SK-N-SH treated with all-trans-retinoic acid at 6 μM for 48 hours (cell line): Measurements from ENCODE around the gene ADAMTS17.

Experiments used
- ATAC-seq: fragments of 200-7000 bp; cut with Tn5 transposase; 3 replicates; pipeline ENCODE4 v1.9.1; 2020; ENCODE audit warnings: mild to moderate bottlenecking, moderate library complexity
- ARNTL ChIP-seq: fragments of 450-650 bp; formaldehyde crosslinking; IDR thresholded peaks from 2 replicates; pipeline ENCODE4 v1.5.0; 2020; ENCODE audit warnings: low read depth, mild to moderate bottlenecking, moderate library complexity, borderline replicate concordance
- BACH2 ChIP-seq: fragments of 250-450 bp; sonication (Bioruptor Pico); IDR thresholded peaks from 2 replicates; pipeline ENCODE4 v1.9.0; 2021; ENCODE audit warnings: mild to moderate bottlenecking, borderline replicate concordance
- CSDC2 ChIP-seq: fragments of 250-450 bp; sonication (Bioruptor Pico); IDR thresholded peaks from 2 replicates; pipeline ENCODE4 v1.5.0; 2020; ENCODE audit warnings: mild to moderate bottlenecking, moderate library complexity
- ESRRG ChIP-seq: fragments of 250-450 bp; sonication (Bioruptor Pico); IDR thresholded peaks from 2 replicates; pipeline ENCODE4 v1.6.1; 2021; ENCODE audit warnings: mild to moderate bottlenecking
- GLIS3 ChIP-seq: fragments of 250-450 bp; sonication (Bioruptor Pico); IDR thresholded peaks from 2 replicates; pipeline ENCODE4 v1.5.0; 2020; ENCODE audit warnings: mild to moderate bottlenecking, moderate library complexity
- OSR1 ChIP-seq: fragments of 250-450 bp; sonication (Bioruptor Pico); IDR thresholded peaks from 2 replicates; pipeline ENCODE4 v1.8.0; 2022; ENCODE audit warnings: moderate library complexity, mild to moderate bottlenecking, inconsistent platforms
- PATZ1 ChIP-seq: fragments of 250-450 bp; sonication (Bioruptor Pico); IDR thresholded peaks from 2 replicates; pipeline ENCODE4 v1.8.0; 2020; ENCODE audit warnings: mild to moderate bottlenecking, moderate library complexity, borderline replicate concordance
- POU6F1 ChIP-seq: fragments of 250-450 bp; sonication (Bioruptor Pico); IDR thresholded peaks from 2 replicates; pipeline ENCODE4 v1.8.0; 2021; ENCODE audit warnings: low read depth, mild to moderate bottlenecking, moderate library complexity, borderline replicate concordance
- PPARA ChIP-seq: fragments of 250-450 bp; sonication (Bioruptor Pico); IDR thresholded peaks from 2 replicates; pipeline ENCODE4 v1.5.0; 2020; ENCODE audit warnings: mild to moderate bottlenecking, borderline replicate concordance
- SNAI2 ChIP-seq: fragments of 250-450 bp; sonication (Bioruptor Pico); IDR thresholded peaks from 2 replicates; pipeline ENCODE4 v1.5.0; 2020; ENCODE audit warnings: mild to moderate bottlenecking, moderate library complexity
- TCF4 ChIP-seq: fragments of 250-450 bp; sonication (Bioruptor Pico); IDR thresholded peaks from 2 replicates; pipeline ENCODE4 v1.8.0; 2021; ENCODE audit warnings: mild to moderate bottlenecking, moderate library complexity, borderline replicate concordance
- TOX ChIP-seq: fragments of 250-450 bp; sonication (Bioruptor Pico); IDR thresholded peaks from 2 replicates; pipeline ENCODE4 v1.8.0; 2021; ENCODE audit warnings: mild to moderate bottlenecking, moderate library complexity, borderline replicate concordance
- ZC3H10 ChIP-seq: fragments of 250-450 bp; sonication (Bioruptor Pico); IDR thresholded peaks from 2 replicates; pipeline ENCODE4 v1.5.1; 2021; ENCODE audit warnings: mild to moderate bottlenecking, moderate library complexity
- ZFP3 ChIP-seq: fragments of 250-450 bp; sonication (Bioruptor Pico); IDR thresholded peaks from 2 replicates; pipeline ENCODE4 v1.5.0; 2020; ENCODE audit warnings: mild to moderate bottlenecking, moderate library complexity
- ZNF565 ChIP-seq: fragments of 450-650 bp; formaldehyde crosslinking; conservative IDR thresholded peaks from 2 replicates; pipeline ENCODE4 v1.5.0; 2020; ENCODE audit warnings: low read depth, mild to moderate bottlenecking, moderate library complexity
- ZNF70 ChIP-seq: fragments of 450-650 bp; formaldehyde crosslinking; IDR thresholded peaks from 2 replicates; pipeline ENCODE4 v1.5.0; 2020; ENCODE audit warnings: mild to moderate bottlenecking, moderate library complexity
- ZNF8 ChIP-seq: fragments of 450-650 bp; formaldehyde crosslinking; IDR thresholded peaks from 2 replicates; pipeline ENCODE4 v1.5.0; 2020; ENCODE audit warnings: mild to moderate bottlenecking, moderate library complexity
- TF ChIP-seq, protein P1 (sequence below): fragments of 250-450 bp; sonication (Bioruptor Pico); IDR thresholded peaks from 2 replicates; pipeline ENCODE4 v1.5.0; 2020; ENCODE audit warnings: mild to moderate bottlenecking, moderate library complexity
- TF ChIP-seq, protein P2 (sequence below): fragments of 250-450 bp; sonication (Bioruptor Pico); IDR thresholded peaks from 2 replicates; pipeline ENCODE4 v1.5.1; 2021; ENCODE audit warnings: mild to moderate bottlenecking, moderate library complexity
- TF ChIP-seq, protein P3 (sequence below): fragments of 250-450 bp; sonication (Bioruptor Pico); IDR thresholded peaks from 2 replicates; pipeline ENCODE4 v1.5.1; 2020; ENCODE audit warnings: low read depth, mild to moderate bottlenecking, moderate library complexity

The ADAMTS17 gene

GRCh38 chr15:100158356-100158755 lies 183.4 kb downstream of the ADAMTS17 start:
- TF ChIP-seq, protein P1, sequence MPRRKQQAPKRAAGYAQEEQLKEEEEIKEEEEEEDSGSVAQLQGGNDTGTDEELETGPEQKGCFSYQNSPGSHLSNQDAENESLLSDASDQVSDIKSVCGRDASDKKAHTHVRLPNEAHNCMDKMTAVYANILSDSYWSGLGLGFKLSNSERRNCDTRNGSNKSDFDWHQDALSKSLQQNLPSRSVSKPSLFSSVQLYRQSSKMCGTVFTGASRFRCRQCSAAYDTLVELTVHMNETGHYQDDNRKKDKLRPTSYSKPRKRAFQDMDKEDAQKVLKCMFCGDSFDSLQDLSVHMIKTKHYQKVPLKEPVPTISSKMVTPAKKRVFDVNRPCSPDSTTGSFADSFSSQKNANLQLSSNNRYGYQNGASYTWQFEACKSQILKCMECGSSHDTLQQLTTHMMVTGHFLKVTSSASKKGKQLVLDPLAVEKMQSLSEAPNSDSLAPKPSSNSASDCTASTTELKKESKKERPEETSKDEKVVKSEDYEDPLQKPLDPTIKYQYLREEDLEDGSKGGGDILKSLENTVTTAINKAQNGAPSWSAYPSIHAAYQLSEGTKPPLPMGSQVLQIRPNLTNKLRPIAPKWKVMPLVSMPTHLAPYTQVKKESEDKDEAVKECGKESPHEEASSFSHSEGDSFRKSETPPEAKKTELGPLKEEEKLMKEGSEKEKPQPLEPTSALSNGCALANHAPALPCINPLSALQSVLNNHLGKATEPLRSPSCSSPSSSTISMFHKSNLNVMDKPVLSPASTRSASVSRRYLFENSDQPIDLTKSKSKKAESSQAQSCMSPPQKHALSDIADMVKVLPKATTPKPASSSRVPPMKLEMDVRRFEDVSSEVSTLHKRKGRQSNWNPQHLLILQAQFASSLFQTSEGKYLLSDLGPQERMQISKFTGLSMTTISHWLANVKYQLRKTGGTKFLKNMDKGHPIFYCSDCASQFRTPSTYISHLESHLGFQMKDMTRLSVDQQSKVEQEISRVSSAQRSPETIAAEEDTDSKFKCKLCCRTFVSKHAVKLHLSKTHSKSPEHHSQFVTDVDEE (CRISPR knock-in tag): no peak
- TF ChIP-seq ZNF8 (CRISPR knock-in tag) (no peak), GLIS3 (CRISPR knock-in tag) (no peak), OSR1 (no peak), ARNTL (no peak), POU6F1 (CRISPR knock-in tag) (no peak), ZC3H10 (CRISPR knock-in tag) (no peak), SNAI2 (CRISPR knock-in tag) (no peak)
- TF ChIP-seq, protein P2, sequence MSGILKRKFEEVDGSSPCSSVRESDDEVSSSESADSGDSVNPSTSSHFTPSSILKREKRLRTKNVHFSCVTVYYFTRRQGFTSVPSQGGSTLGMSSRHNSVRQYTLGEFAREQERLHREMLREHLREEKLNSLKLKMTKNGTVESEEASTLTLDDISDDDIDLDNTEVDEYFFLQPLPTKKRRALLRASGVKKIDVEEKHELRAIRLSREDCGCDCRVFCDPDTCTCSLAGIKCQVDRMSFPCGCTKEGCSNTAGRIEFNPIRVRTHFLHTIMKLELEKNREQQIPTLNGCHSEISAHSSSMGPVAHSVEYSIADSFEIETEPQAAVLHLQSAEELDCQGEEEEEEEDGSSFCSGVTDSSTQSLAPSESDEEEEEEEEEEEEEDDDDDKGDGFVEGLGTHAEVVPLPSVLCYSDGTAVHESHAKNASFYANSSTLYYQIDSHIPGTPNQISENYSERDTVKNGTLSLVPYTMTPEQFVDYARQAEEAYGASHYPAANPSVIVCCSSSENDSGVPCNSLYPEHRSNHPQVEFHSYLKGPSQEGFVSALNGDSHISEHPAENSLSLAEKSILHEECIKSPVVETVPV: no peak
- TF ChIP-seq, all 23 proteins: peak for 0
- no peak for ATAC-seq

GRCh38 chr15:100156201-100156600 lies 185.6 kb downstream of the ADAMTS17 start:
- ATAC-seq: no peak
- no peak for TF ChIP-seq ZFP3 (CRISPR knock-in tag)
- TF ChIP-seq ESRRG (CRISPR knock-in tag): no peak
- no peak for TF ChIP-seq TCF4 (CRISPR knock-in tag)
- no peak for TF ChIP-seq ZNF8 (CRISPR knock-in tag)
- TF ChIP-seq PATZ1: no peak
- TF ChIP-seq ZNF70: no peak
- TF ChIP-seq TOX (CRISPR knock-in tag): no peak
- TF ChIP-seq SNAI2 (CRISPR knock-in tag): no peak
- TF ChIP-seq ZC3H10 (CRISPR knock-in tag): no peak
- TF ChIP-seq ARNTL: no peak
- no peak for TF ChIP-seq OSR1
- TF ChIP-seq CSDC2 (CRISPR knock-in tag): no peak
- no peak for TF ChIP-seq BACH2 (CRISPR knock-in tag)
- TF ChIP-seq GLIS3 (CRISPR knock-in tag): no peak
- TF ChIP-seq PPARA (CRISPR knock-in tag): no peak
- TF ChIP-seq, protein P3, sequence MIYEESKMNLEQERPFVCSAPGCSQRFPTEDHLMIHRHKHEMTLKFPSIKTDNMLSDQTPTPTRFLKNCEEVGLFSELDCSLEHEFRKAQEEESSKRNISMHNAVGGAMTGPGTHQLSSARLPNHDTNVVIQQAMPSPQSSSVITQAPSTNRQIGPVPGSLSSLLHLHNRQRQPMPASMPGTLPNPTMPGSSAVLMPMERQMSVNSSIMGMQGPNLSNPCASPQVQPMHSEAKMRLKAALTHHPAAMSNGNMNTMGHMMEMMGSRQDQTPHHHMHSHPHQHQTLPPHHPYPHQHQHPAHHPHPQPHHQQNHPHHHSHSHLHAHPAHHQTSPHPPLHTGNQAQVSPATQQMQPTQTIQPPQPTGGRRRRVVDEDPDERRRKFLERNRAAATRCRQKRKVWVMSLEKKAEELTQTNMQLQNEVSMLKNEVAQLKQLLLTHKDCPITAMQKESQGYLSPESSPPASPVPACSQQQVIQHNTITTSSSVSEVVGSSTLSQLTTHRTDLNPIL (CRISPR knock-in tag): no peak
- TF ChIP-seq, protein P2: no peak
- TF ChIP-seq POU6F1 (CRISPR knock-in tag): no peak
- no peak for TF ChIP-seq ZNF565 (CRISPR knock-in tag)
- TF ChIP-seq, all 23 proteins: peak for 0
